ENCODE results near the gene SOS2.

- TF ChIP-seq POLR2AphosphoS5 (IDR thresholded peaks at IDR 0.05): no peak
- TF ChIP-seq CTCF (IDR thresholded peaks at IDR 0.05): no peak
- no peak for TF ChIP-seq POLR2A (IDR thresholded peaks at IDR 0.05)
Measured at GRCh38 chr14:50100805-50101204, 130.6 kb downstream of the SOS2 start.
